ENCODE measurements around the gene ORC1. TPM values are rescaled to one million over a fixed set of nuclear protein-coding genes. Genes with fewer than 3 reads are reported as not detected.

ORC1 gene
- total and polyA plus RNA-seq, 4 donors: 0.31 to 16.6 (median 0.43) TPM

GRCh38 chr1:52436817-52437216, 32.6 kb upstream of the ORC1 start:
- Histone ChIP-seq H3K4me1 (ENCODE audit: control insufficient read depth in 4 of 4, insufficient read depth in 4 of 4, low read length in 3 of 4) (no peaks in the 10 kb centered on the region), H3K9ac (ENCODE audit: low read depth in 1 of 2, low read length in 2 of 2) (no peak overlapping the region), H3K36me3 (ENCODE audit: control insufficient read depth in 4 of 4, insufficient read depth in 3 of 4, low read depth in 1 of 4, low read length in 3 of 4) (peaks cover 6 to 43% (median 28%) of the 10 kb centered on the region in 4 donors), H3K27me3 (ENCODE audit: control insufficient read depth in 4 of 4, insufficient read depth in 4 of 4, low read length in 3 of 4) (no peaks in the 10 kb centered on the region), H3K9me3 (ENCODE audit: control insufficient read depth in 4 of 4, low read length in 3 of 4) (no peaks in the 10 kb centered on the region), H3K4me3 (ENCODE audit: low read depth in 1 of 3, low read length in 3 of 3) (no peak overlapping the region), H3K27ac (ENCODE audit: low read depth in 1 of 2, low read length in 2 of 2) (no peak overlapping the region)
- TF ChIP-seq ATF3 (IDR thresholded peaks at IDR 0.05): no peak
- no peak for TF ChIP-seq EGR1 (IDR thresholded peaks at IDR 0.05; ENCODE audit: low read depth in 2 of 2)
- TF ChIP-seq TAF1 (conservative IDR thresholded peaks at IDR 0.05): no peak
- 96% methylated on average over 7 of the region's 7 CpGs for WGBS
- no peak for DNase-seq (ENCODE audit: low spot score)

GRCh38 chr1:52435650-52436049, 31.4 kb upstream of the ORC1 start:
- no peak overlapping the region for H3K27ac ChIP-seq (ENCODE audit: low read depth in 1 of 2, low read length in 2 of 2)
- no peaks in the 10 kb centered on the region for H3K9me3 ChIP-seq (ENCODE audit: control insufficient read depth in 4 of 4, low read length in 3 of 4)
- peaks cover 6 to 53% (median 36%) of the 10 kb centered on the region in 4 donors for H3K36me3 ChIP-seq (ENCODE audit: control insufficient read depth in 4 of 4, insufficient read depth in 3 of 4, low read depth in 1 of 4, low read length in 3 of 4)
- WGBS: 100% methylated on average over 1 of the region's 1 CpG
- DNase-seq (ENCODE audit: low spot score): no peak
- no peak overlapping the region for H3K9ac ChIP-seq (ENCODE audit: low read depth in 1 of 2, low read length in 2 of 2)
- H3K4me1 ChIP-seq (ENCODE audit: control insufficient read depth in 4 of 4, insufficient read depth in 4 of 4, low read length in 3 of 4): no peaks in the 10 kb centered on the region
- H3K4me3 ChIP-seq (ENCODE audit: low read depth in 1 of 3, low read length in 3 of 3): no peak overlapping the region
- no peak for TF ChIP-seq TAF1 (conservative IDR thresholded peaks at IDR 0.05)
- TF ChIP-seq EGR1 (IDR thresholded peaks at IDR 0.05; ENCODE audit: low read depth in 2 of 2): no peak
- TF ChIP-seq GABPA (IDR thresholded peaks at IDR 0.05 in 1 of 2, conservative IDR thresholded peaks at IDR 0.05 in 1 of 2): no peak
- no peak for TF ChIP-seq REST (IDR thresholded peaks at IDR 0.05)
- TF ChIP-seq CTCF (IDR thresholded peaks at IDR 0.05; ENCODE audit: low read depth, low read length, missing input control): no peak
- TF ChIP-seq NR2F2 (IDR thresholded peaks at IDR 0.05): no peak
- no peak for TF ChIP-seq FOXA1 (IDR thresholded peaks at IDR 0.05)
- H3K27me3 ChIP-seq (ENCODE audit: control insufficient read depth in 4 of 4, insufficient read depth in 4 of 4, low read length in 3 of 4): no peaks in the 10 kb centered on the region

GRCh38 chr1:52435211-52435610, 31.0 kb upstream of the ORC1 start:
- Histone ChIP-seq H3K4me1 (ENCODE audit: control insufficient read depth in 4 of 4, insufficient read depth in 4 of 4, low read length in 3 of 4) (no peaks in the 10 kb centered on the region), H3K27ac (ENCODE audit: low read depth in 1 of 2, low read length in 2 of 2) (no peak overlapping the region), H3K36me3 (ENCODE audit: control insufficient read depth in 4 of 4, insufficient read depth in 3 of 4, low read depth in 1 of 4, low read length in 3 of 4) (peaks cover 7 to 52% (median 37%) of the 10 kb centered on the region in 4 donors), H3K4me3 (ENCODE audit: low read depth in 1 of 3, low read length in 3 of 3) (no peak overlapping the region), H3K9me3 (ENCODE audit: control insufficient read depth in 4 of 4, low read length in 3 of 4) (no peaks in the 10 kb centered on the region), H3K9ac (ENCODE audit: low read depth in 1 of 2, low read length in 2 of 2) (no peak overlapping the region), H3K27me3 (ENCODE audit: control insufficient read depth in 4 of 4, insufficient read depth in 4 of 4, low read length in 3 of 4) (no peaks in the 10 kb centered on the region)
- TF ChIP-seq RAD21 (IDR thresholded peaks at IDR 0.05): no peak
- no peak for TF ChIP-seq EGR1 (IDR thresholded peaks at IDR 0.05; ENCODE audit: low read depth in 2 of 2)
- no peak for TF ChIP-seq FOXA1 (IDR thresholded peaks at IDR 0.05)
- TF ChIP-seq GABPA (IDR thresholded peaks at IDR 0.05 in 1 of 2, conservative IDR thresholded peaks at IDR 0.05 in 1 of 2): no peak
- no peak for TF ChIP-seq ATF3 (IDR thresholded peaks at IDR 0.05)
- TF ChIP-seq HNF4G (IDR thresholded peaks at IDR 0.05): no peak
- WGBS: 97% methylated on average over 1 of the region's 1 CpG
- no peak for DNase-seq (ENCODE audit: low spot score)

Measured in liver (tissue), 9 donors.